GM19328 (cell line): ENCODE data around the gene ECI1.

Experiments
- ATAC-seq: cut with Tn5 transposase; IDR thresholded peaks from one replicate; pipeline ENCODE4 v1.9.1; 2021; ENCODE audit warnings: mild to moderate bottlenecking, moderate library complexity; ENCODE audit not compliant: unreplicated experiment

ECI1 gene

GRCh38 chr16:2197765-2198164 is 53.6 kb downstream of the ECI1 start:
- no peak for ATAC-seq

DNA sequence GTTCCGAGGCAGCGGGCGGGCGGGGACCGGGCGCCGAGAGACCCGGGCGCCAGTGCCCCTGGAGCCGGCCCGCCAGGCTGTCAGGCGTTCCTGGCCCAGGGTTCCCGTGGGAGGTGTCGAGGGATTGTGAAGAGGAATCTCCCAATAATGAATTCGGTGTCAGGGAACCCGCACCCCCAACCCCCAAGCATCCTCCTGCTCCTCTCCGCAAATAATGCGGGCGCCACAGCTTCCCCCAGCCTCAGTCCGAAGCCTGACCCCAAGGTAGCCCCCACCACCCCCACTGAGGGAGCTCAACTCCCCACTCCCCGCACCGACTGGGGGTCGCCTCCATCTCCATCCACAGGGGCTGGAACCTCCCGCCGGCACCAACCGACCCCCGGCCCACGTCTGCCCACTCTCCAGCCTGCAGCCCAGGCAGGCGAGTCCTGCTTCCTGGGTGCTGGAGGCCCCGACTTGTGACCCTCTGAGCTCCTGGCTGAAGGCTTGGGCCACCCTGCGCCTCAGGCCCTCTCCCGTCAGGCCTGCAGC is 54.3 kb downstream of the ECI1 start:
- no peak for ATAC-seq

- no peak for ATAC-seq
These were observed 55.0 kb downstream of the ECI1 start, which contains the start of gene CASKIN1 for GRCh38 chr16:2196162-2196980. Gene CASKIN1, minus strand, starts transcription at chr16:2196605. Its CDS starts 173 bp downstream, at chr16:2196432.

- no peak for ATAC-seq
These were observed 55.8 kb downstream of the ECI1 start for GRCh38 chr16:2195322-2196161.

- no peak for ATAC-seq
These were observed 56.5 kb downstream of the ECI1 start for GRCh38 chr16:2194852-2195321.

- ATAC-seq, result no peak
These were observed 57.1 kb downstream of the ECI1 start for GRCh38 chr16:2194166-2194834.

DNA sequence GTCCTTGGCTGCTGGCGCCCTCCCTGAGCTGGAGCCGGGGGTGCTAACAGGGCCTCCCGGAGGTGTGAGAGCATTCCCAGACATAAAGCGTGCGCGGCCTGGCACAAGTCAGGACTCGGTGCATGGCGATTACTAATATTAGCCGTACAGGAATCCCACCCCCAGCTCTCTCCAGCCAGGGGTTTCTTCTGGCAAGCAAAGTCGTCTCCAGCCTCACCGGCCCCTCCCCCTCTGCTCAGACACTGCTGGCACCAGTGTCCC is 60.0 kb downstream of the ECI1 start:
- ATAC-seq, result no peak

DNA sequence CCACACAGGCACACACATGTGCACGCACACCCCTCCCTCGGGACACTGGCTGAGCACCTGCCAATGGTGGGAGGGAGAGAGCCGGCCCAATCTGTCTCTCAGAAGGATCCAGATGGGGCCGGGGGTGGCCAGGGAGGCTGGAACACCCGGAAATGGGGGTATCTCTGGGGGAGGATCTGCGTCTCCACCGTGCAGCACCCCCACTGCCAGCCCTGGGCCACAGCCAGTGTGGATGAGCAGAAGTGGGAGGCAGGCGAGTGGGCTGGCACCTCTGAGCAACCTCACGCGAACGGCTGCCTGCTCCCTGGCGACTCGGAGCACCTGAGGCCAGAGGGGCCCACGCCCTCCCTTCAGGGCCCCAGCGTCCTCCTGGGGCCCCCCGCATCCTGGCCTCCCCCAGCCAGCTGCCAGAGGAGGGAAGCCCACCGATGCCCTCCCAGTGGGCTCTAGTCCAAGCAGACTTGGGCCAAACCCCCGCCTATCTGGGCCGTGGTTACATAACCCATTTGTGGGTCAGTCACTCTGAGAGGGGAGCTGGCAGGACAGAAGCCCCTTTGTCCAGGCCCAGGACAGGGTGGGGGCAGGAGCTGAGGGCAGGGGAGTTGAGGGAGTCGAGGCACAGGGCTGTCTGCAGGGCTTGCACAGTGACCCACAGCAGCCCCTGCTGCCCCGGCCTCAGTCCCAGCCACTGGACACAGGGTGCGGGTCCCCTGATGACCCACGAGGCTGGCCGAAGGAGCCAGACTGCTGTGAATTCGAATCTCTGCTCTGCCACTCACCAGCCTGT is 60.5 kb downstream of the ECI1 start:
- ATAC-seq, result no peak

- ATAC-seq, result no peak
These were observed 61.3 kb downstream of the ECI1 start for GRCh38 chr16:2190002-2190658.
